Activated CD8-positive, alpha-beta memory T cell treated with anti-CD3 and anti-CD28 coated beads for 36 hours (primary cell): ENCODE data around the gene ZNF687. TPM values are rescaled to one million over a fixed set of nuclear protein-coding genes. Genes with fewer than 3 reads are reported as not detected.

ENCODE experiments used
- CTCF ChIA-PET: fragments of 350-600 bp; sonication (Branson Sonifier 250); formaldehyde crosslinking; loops from one replicate; lab custom pipeline; 2021; ENCODE audit warnings: antibody characterized with exemption; lab: Charles Lee
- POLR2A ChIA-PET: fragments of 350-600 bp; sonication (Branson Sonifier 250); formaldehyde crosslinking; loops from one replicate; lab custom pipeline; 2021; ENCODE audit warnings: antibody characterized with exemption; lab: Charles Lee
- total RNA-seq, 2 experiments: library from RNA; stranded (reverse); gene quantifications; one replicate each; pipeline ENCODE4 v1.2.3, GENCODE V29; 2021

ZNF687 gene
- total RNA-seq, 2 experiments from 2014 or later, result 21.6 to 22.2 TPM

GRCh38 chr1:151292207-151293030 is 10.3 kb downstream of the ZNF687 start:
- POLR2A ChIA-PET, result interaction anchor here (0.6 to 1.2 kb wide), 3 partner anchors 11 to 124 kb away, joined by 4 to 6 read pairs (median 4); no protein-coding TSS in a partner anchor
- CTCF ChIA-PET, result interaction anchor here (2.3 kb wide), 1 partner anchor 48 kb away, joined by 6 read pairs; no protein-coding TSS in a partner anchor

GRCh38 chr1:151293093-151293492 is 11.0 kb downstream of the ZNF687 start:
- ChIA-PET CTCF (interaction anchor here (2.3 kb wide), 1 partner anchor 48 kb away, joined by 6 read pairs; no protein-coding TSS in a partner anchor), POLR2A (interaction anchor here (1.2 kb wide), 1 partner anchor 12 kb away, joined by 4 read pairs; no protein-coding TSS in a partner anchor)

- POLR2A ChIA-PET, result interaction anchor here (1.0 kb wide), 1 partner anchor 18 kb away, joined by 4 read pairs; no protein-coding TSS in a partner anchor
These were observed 12.8 kb downstream of the ZNF687 start for GRCh38 chr1:151294742-151295462.

GRCh38 chr1:151309811-151310323 is 27.8 kb downstream of the ZNF687 start:
- ChIA-PET POLR2A (interaction anchor here (0.6 kb wide), 1 partner anchor 208 kb away, joined by 4 read pairs; no protein-coding TSS in a partner anchor), CTCF (interaction anchor here (1.4 to 4.7 kb wide), 2 partner anchors 29 to 31 kb away, joined by 4 to 26 read pairs; no protein-coding TSS in a partner anchor)

More at GRCh38 chr1:151294742-151295462, 12.8 kb downstream of the ZNF687 start:
- CTCF ChIA-PET, result interaction anchor here (1.2 to 2.3 kb wide), 2 partner anchors 46 kb away, joined by 3 to 6 read pairs; no protein-coding TSS in a partner anchor

GRCh38 chr1:151311011-151311410 is 28.9 kb downstream of the ZNF687 start:
- ChIA-PET CTCF (interaction anchor here (0.9 to 4.7 kb wide), 7 partner anchors 9 to 30 kb away, joined by 3 to 26 read pairs (median 4); partner anchors contain the start of gene PI4KB), POLR2A (interaction anchor here (0.6 to 2.4 kb wide), 4 partner anchors 16 to 252 kb away, joined by 3 to 23 read pairs (median 8); partner anchors contain the start of genes CDC42SE1 and PI4KB)

- CTCF ChIA-PET, result interaction anchor here (0.9 to 4.7 kb wide), 10 partner anchors 9 to 212 kb away, joined by 3 to 26 read pairs (median 4); partner anchors contain the start of gene PI4KB
- POLR2A ChIA-PET, result interaction anchor here (0.5 to 2.4 kb wide), 6 partner anchors 15 to 252 kb away, joined by 3 to 23 read pairs (median 4); partner anchors contain the start of genes CDC42SE1 and PI4KB
These were observed 29.7 kb downstream of the ZNF687 start for GRCh38 chr1:151311589-151312331.

GRCh38 chr1:151312411-151312810 is 30.3 kb downstream of the ZNF687 start:
- CTCF ChIA-PET, result interaction anchor here (0.9 to 4.7 kb wide), 6 partner anchors 10 to 213 kb away, joined by 3 to 26 read pairs (median 4); partner anchors contain the start of gene PI4KB
- POLR2A ChIA-PET, result interaction anchor here (0.5 to 2.4 kb wide), 4 partner anchors 15 to 57 kb away, joined by 3 to 23 read pairs (median 4); partner anchors contain the start of gene PI4KB

GRCh38 chr1:151312826-151313225 is 30.7 kb downstream of the ZNF687 start:
- ChIA-PET CTCF (interaction anchor here (0.9 to 4.7 kb wide), 4 partner anchors 11 to 213 kb away, joined by 3 to 26 read pairs (median 10); partner anchors contain the start of gene PI4KB), POLR2A (interaction anchor here (0.9 to 2.4 kb wide), 2 partner anchors 14 to 18 kb away, joined by 4 to 23 read pairs; partner anchors contain the start of gene PI4KB)

GRCh38 chr1:151313501-151313900 is 31.4 kb downstream of the ZNF687 start:
- ChIA-PET POLR2A (interaction anchor here (0.9 to 2.0 kb wide), 2 partner anchors 14 to 19 kb away, joined by 4 to 6 read pairs; partner anchors contain the start of gene PI4KB), CTCF (interaction anchor here (2.2 to 4.7 kb wide), 2 partner anchors 12 to 27 kb away, joined by 5 to 26 read pairs; no protein-coding TSS in a partner anchor)

GRCh38 chr1:151314137-151314875 is 32.2 kb downstream of the ZNF687 start:
- CTCF ChIA-PET, result interaction anchor here (2.2 to 4.7 kb wide), 2 partner anchors 12 to 26 kb away, joined by 5 to 26 read pairs; no protein-coding TSS in a partner anchor
- POLR2A ChIA-PET, result interaction anchor here (2.0 kb wide), 1 partner anchor 13 kb away, joined by 6 read pairs; the partner anchor contains the start of gene PI4KB

- ChIA-PET CTCF (no interaction called here), POLR2A (no interaction called here)
These were observed 33.6 kb downstream of the ZNF687 start for GRCh38 chr1:151315565-151316235.

GRCh38 chr1:151318975-151319374 is 36.9 kb downstream of the ZNF687 start:
- POLR2A ChIA-PET, result interaction anchor here (0.6 kb wide), 1 partner anchor 471 kb away, joined by 3 read pairs; the partner anchor contains the start of gene TDRKH
- CTCF ChIA-PET, result no interaction called here

GRCh38 chr1:151324390-151324930 is 42.4 kb downstream of the ZNF687 start:
- CTCF ChIA-PET, result interaction anchor here (0.8 to 1.4 kb wide), 2 partner anchors 16 to 74 kb away, joined by 3 to 5 read pairs; no protein-coding TSS in a partner anchor
- POLR2A ChIA-PET, result interaction anchor here (2.0 kb wide), 1 partner anchor 43 kb away, joined by 4 read pairs; the partner anchor contains the start of gene ZNF687

GRCh38 chr1:151325231-151325630 is 43.1 kb downstream of the ZNF687 start:
- CTCF ChIA-PET, result interaction anchor here (0.8 to 3.5 kb wide), 4 partner anchors 14 to 73 kb away, joined by 3 to 16 read pairs (median 4); no protein-coding TSS in a partner anchor

More at GRCh38 chr1:151325231-151325630, 43.1 kb downstream of the ZNF687 start:
- POLR2A ChIA-PET, result interaction anchor here (0.6 to 2.0 kb wide), 2 partner anchors 39 to 44 kb away, joined by 3 to 4 read pairs; partner anchors contain the start of gene ZNF687
